K562 (cell line): ENCODE results near the gene AMZ2. TPM values are rescaled to one million over a fixed set of nuclear protein-coding genes. Genes with fewer than 3 reads are reported as not detected.

Source experiments
- BRCA1 ChIP-seq, 2 experiments: fragments of 450-650 bp in 1 of 2; sonication (generic) in 1 of 2; formaldehyde crosslinking in 1 of 2; IDR thresholded peaks; 2 replicates each; pipeline versions ENCODE4 v1.5.0 to v1.6.1; 2017 to 2020; ENCODE audit warnings: mild to moderate bottlenecking in 1 of 2, missing genetic modification reagents in 1 of 2
- CXXC5 ChIP-seq: fragments of 250-450 bp; sonication (Bioruptor Pico); IDR thresholded peaks from 2 replicates; pipeline ENCODE4 v1.8.0; 2022; ENCODE audit warnings: inconsistent platforms, mild to moderate bottlenecking, moderate library complexity
- ELF2 ChIP-seq: fragments of 250-450 bp; sonication (Bioruptor Pico); IDR thresholded peaks from 2 replicates; pipeline ENCODE4 v1.5.0; 2021; ENCODE audit warnings: mild to moderate bottlenecking
- ESRRB ChIP-seq: fragments of 250-450 bp; sonication (Bioruptor Pico); IDR thresholded peaks from 2 replicates; pipeline ENCODE4 v1.5.0; 2020; ENCODE audit warnings: mild to moderate bottlenecking, moderate library complexity, borderline replicate concordance
- FOXP1 ChIP-seq: sonication (generic); formaldehyde crosslinking; IDR thresholded peaks from 2 replicates; pipeline ENCODE4 v1.8.0; 2022; ENCODE audit warnings: mild to moderate bottlenecking, missing genetic modification reagents
- GTF2A2 ChIP-seq: IDR thresholded peaks from 2 replicates; pipeline ENCODE4 v1.6.1; 2016; ENCODE audit warnings: mild to moderate bottlenecking, missing genetic modification characterization, missing compliant biosample characterization
- HMBOX1 ChIP-seq: sonication (generic); IDR thresholded peaks from 2 replicates; pipeline ENCODE4 v1.6.1; 2016
- JUN ChIP-seq, 2 experiments: sonication (generic) in 1 of 2; formaldehyde crosslinking in 1 of 2; IDR thresholded peaks; 2 replicates each; pipeline versions ENCODE4 v1.6.1 to v1.8.0; 2012 to 2022; ENCODE audit warnings: borderline replicate concordance in 2 of 2, mild to moderate bottlenecking in 2 of 2, improper control_type of control experiment in 1 of 2, low read depth in 1 of 2, low read length in 1 of 2, missing genetic modification reagents in 1 of 2
- JUND ChIP-seq, 2 experiments: IDR thresholded peaks; 2 replicates in 1 of 2; 3 replicates in 1 of 2; pipeline ENCODE4 v1.6.1; 2011; ENCODE audit warnings: borderline replicate concordance in 2 of 2, low read depth in 2 of 2, low read length in 2 of 2, improper control_type of control experiment in 1 of 2, missing biosample characterization in 1 of 2, missing genetic modification characterization in 1 of 2, missing genetic modification reagents in 1 of 2
- KLF6 ChIP-seq: fragments of 250-450 bp; sonication (Bioruptor Pico); IDR thresholded peaks from 2 replicates; pipeline ENCODE4 v1.4.0; 2020; ENCODE audit warnings: mild to moderate bottlenecking, moderate library complexity, borderline replicate concordance
- MEF2A ChIP-seq: IDR thresholded peaks from 2 replicates; pipeline ENCODE4 v1.6.1; 2011; ENCODE audit warnings: low read depth, mild to moderate bottlenecking, low read length, moderate library complexity; ENCODE audit not compliant: control insufficient read depth
- MTA3 ChIP-seq: fragments of 450-650 bp; formaldehyde crosslinking; IDR thresholded peaks from 2 replicates; pipeline ENCODE4 v1.6.1; 2017; ENCODE audit warnings: mild to moderate bottlenecking, borderline replicate concordance
- PHF21A ChIP-seq: fragments of 450-650 bp; IDR thresholded peaks from 2 replicates; pipeline ENCODE4 v1.6.1; 2017; ENCODE audit warnings: low read depth, borderline replicate concordance
- RAD21 ChIP-seq, 2 experiments: fragments of 250-450 bp in 1 of 2; fragments of 450-650 bp in 1 of 2; sonication (Bioruptor Pico) in 1 of 2; formaldehyde crosslinking in 1 of 2; IDR thresholded peaks in 1 of 2; conservative IDR thresholded peaks in 1 of 2; 2 replicates each; pipeline versions ENCODE4 v1.4.0 to v1.8.0; 2020 to 2022; ENCODE audit warnings: mild to moderate bottlenecking in 2 of 2, moderate library complexity in 1 of 2
- RBM17 ChIP-seq: fragments of 200-400 bp; formaldehyde crosslinking; IDR thresholded peaks from 2 replicates; pipeline ENCODE4 v1.6.1; 2017; ENCODE audit warnings: low read depth, mild to moderate bottlenecking, low read length, borderline replicate concordance
- SRSF9 ChIP-seq: fragments of 200-400 bp; formaldehyde crosslinking; IDR thresholded peaks from 2 replicates; pipeline ENCODE4 v1.6.1; 2017; ENCODE audit warnings: low read depth, low read length, borderline replicate concordance
- ZNF41 ChIP-seq: fragments of 250-450 bp; sonication (Bioruptor Pico); conservative IDR thresholded peaks from 2 replicates; pipeline ENCODE4 v1.4.0; 2020; ENCODE audit warnings: mild to moderate bottlenecking
- polyA plus RNA-seq, 8 experiments: library from polyadenylated mRNA; depleted of rRNA in 4 of 8; stranded (reverse) in 5 of 8; unstranded in 3 of 8; fragments of >200 nt; fragmentation: Nextera tagmentation in 2 of 8; fragmentation: Illumina TruSeq in 1 of 8; extraction: Ambion mirVana in 2 of 8; extraction: Trizol in 1 of 8; gene quantifications; 2 replicates each; pipeline versions ENCODE4 v1.2.1 to v1.2.3, GENCODE V29; 2011 to 2014; ENCODE audit warnings: inconsistent platforms in 1 of 8, missing spikeins in 1 of 8
- total RNA-seq, 7 experiments: library from RNA; depleted of rRNA in 6 of 7; stranded (reverse); fragments of >200 nt in 6 of 7; fragmentation: Illumina TruSeq in 2 of 7; extraction: Trizol in 2 of 7; gene quantifications; 2 replicates each; pipeline versions ENCODE4 v1.2.1 to v1.2.3, GENCODE V29; 2011 to 2021; ENCODE audit warnings: low replicate concordance in 1 of 7
- TF ChIP-seq, protein P1 (sequence below): IDR thresholded peaks from 2 replicates; pipeline ENCODE4 v1.6.1; 2011; ENCODE audit warnings: borderline replicate concordance, low read depth, mild to moderate bottlenecking, moderate library complexity, low read length; ENCODE audit not compliant: insufficient read depth, poor library complexity, severe bottlenecking
- TF ChIP-seq, protein P2 (sequence below), 2 experiments: fragments of 150-350 bp in 1 of 2; IDR thresholded peaks; 2 replicates each; pipeline ENCODE4 v1.6.1; 2012 to 2016; ENCODE audit warnings: low read depth in 2 of 2, low read length in 2 of 2, mild to moderate bottlenecking in 1 of 2, moderate library complexity in 1 of 2

Gene AMZ2
- total and polyA plus RNA-seq, 9 of the 15 experiments (the other 6 are each of a cell fraction or from before 2014, with no cell fraction given) = 22.6 to 92.2 (median 52.6) TPM

GRCh38 chr17:68200689-68201417 lies 47.0 kb upstream of the AMZ2 start (continued):
- TF ChIP-seq CXXC5 (CRISPR knock-in tag) (0 out of 2 replicates have a peak, but pooled peaks have one; percentile 19), BRCA1 (IDR thresholded peaks at IDR 0.05) (no peak), BRCA1 (CRISPR knock-in tag; IDR thresholded peaks at IDR 0.05) (no peak), SRSF9 (no peak), JUN (IDR thresholded peaks at IDR 0.05; ENCODE audit: borderline replicate concordance, low read depth, low read length) (no peak), JUN (CRISPR knock-in tag; IDR thresholded peaks at IDR 0.05; ENCODE audit: borderline replicate concordance) (0 out of 2 replicates have a peak, but pooled peaks have one; percentile 37), RBM17 (no peak), ESRRB (CRISPR knock-in tag) (no peak), MTA3 (0 out of 2 replicates have a peak, but pooled peaks have one; percentile 35), JUND (IDR thresholded peaks at IDR 0.05; ENCODE audit: borderline replicate concordance, low read depth, low read length) (peak; percentile 6; the same call in 1 of the 2 replicates), JUND (tag; IDR thresholded peaks at IDR 0.05; ENCODE audit: borderline replicate concordance, low read depth, low read length) (no peak), GTF2A2 (tag) (no peak), HMBOX1 (no peak), ELF2 (CRISPR knock-in tag) (no peak), MEF2A (no peak), FOXP1 (CRISPR knock-in tag) (0 out of 2 replicates have a peak, but pooled peaks have one; percentile 27), RAD21 (CRISPR knock-in tag; conservative IDR thresholded peaks at IDR 0.05 in 1 of 2, IDR thresholded peaks at IDR 0.05 in 1 of 2) (peak; percentile 69 to 84), PHF21A (no peak), KLF6 (CRISPR knock-in tag) (no peak), ZNF41 (no peak)
- TF ChIP-seq, protein P1, sequence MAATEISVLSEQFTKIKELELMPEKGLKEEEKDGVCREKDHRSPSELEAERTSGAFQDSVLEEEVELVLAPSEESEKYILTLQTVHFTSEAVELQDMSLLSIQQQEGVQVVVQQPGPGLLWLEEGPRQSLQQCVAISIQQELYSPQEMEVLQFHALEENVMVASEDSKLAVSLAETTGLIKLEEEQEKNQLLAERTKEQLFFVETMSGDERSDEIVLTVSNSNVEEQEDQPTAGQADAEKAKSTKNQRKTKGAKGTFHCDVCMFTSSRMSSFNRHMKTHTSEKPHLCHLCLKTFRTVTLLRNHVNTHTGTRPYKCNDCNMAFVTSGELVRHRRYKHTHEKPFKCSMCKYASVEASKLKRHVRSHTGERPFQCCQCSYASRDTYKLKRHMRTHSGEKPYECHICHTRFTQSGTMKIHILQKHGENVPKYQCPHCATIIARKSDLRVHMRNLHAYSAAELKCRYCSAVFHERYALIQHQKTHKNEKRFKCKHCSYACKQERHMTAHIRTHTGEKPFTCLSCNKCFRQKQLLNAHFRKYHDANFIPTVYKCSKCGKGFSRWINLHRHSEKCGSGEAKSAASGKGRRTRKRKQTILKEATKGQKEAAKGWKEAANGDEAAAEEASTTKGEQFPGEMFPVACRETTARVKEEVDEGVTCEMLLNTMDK = no peak
- TF ChIP-seq, protein P2, sequence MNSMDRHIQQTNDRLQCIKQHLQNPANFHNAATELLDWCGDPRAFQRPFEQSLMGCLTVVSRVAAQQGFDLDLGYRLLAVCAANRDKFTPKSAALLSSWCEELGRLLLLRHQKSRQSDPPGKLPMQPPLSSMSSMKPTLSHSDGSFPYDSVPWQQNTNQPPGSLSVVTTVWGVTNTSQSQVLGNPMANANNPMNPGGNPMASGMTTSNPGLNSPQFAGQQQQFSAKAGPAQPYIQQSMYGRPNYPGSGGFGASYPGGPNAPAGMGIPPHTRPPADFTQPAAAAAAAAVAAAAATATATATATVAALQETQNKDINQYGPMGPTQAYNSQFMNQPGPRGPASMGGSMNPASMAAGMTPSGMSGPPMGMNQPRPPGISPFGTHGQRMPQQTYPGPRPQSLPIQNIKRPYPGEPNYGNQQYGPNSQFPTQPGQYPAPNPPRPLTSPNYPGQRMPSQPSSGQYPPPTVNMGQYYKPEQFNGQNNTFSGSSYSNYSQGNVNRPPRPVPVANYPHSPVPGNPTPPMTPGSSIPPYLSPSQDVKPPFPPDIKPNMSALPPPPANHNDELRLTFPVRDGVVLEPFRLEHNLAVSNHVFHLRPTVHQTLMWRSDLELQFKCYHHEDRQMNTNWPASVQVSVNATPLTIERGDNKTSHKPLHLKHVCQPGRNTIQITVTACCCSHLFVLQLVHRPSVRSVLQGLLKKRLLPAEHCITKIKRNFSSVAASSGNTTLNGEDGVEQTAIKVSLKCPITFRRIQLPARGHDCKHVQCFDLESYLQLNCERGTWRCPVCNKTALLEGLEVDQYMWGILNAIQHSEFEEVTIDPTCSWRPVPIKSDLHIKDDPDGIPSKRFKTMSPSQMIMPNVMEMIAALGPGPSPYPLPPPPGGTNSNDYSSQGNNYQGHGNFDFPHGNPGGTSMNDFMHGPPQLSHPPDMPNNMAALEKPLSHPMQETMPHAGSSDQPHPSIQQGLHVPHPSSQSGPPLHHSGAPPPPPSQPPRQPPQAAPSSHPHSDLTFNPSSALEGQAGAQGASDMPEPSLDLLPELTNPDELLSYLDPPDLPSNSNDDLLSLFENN (IDR thresholded peaks at IDR 0.05; ENCODE audit: low read depth in 2 of 2, low read length in 2 of 2) = no peak
